GM12878 (cell line): ENCODE data around the gene HPSE. TPM values are rescaled to one million over a fixed set of nuclear protein-coding genes. Genes with fewer than 3 reads are reported as not detected.

Source experiments
- BCL3 ChIP-seq: IDR thresholded peaks from 2 replicates; pipeline ENCODE4 v1.6.1; 2011; ENCODE audit warnings: borderline replicate concordance, low read depth, mild to moderate bottlenecking, moderate library complexity, low read length; ENCODE audit not compliant: insufficient read depth, poor library complexity, severe bottlenecking
- CTCF ChIP-seq, 3 experiments: IDR thresholded peaks in 2 of 3; conservative IDR thresholded peaks in 1 of 3; 2 replicates each; pipeline ENCODE4 v1.5.1; 2011; ENCODE audit warnings: low read depth in 3 of 3, low read length in 3 of 3, mild to moderate bottlenecking in 3 of 3, control low read depth in 2 of 3, moderate library complexity in 2 of 3, inconsistent platforms in 1 of 3, mixed read lengths in 1 of 3; ENCODE audit not compliant: control insufficient read depth in 2 of 3, insufficient read depth in 1 of 3; ENCODE audit errors: extremely low read depth in 1 of 3
- EED ChIP-seq: sonication (generic); IDR thresholded peaks from 2 replicates; pipeline ENCODE4 v1.6.1; 2016; ENCODE audit warnings: antibody characterized with exemption, low read depth
- FOXM1 ChIP-seq: IDR thresholded peaks from 2 replicates; pipeline ENCODE4 v1.6.1; 2012; ENCODE audit warnings: low read depth, mild to moderate bottlenecking, inconsistent platforms, low read length, moderate library complexity
- NFIC ChIP-seq: IDR thresholded peaks from 2 replicates; pipeline ENCODE4 v1.6.1; 2012; ENCODE audit warnings: low read depth, mild to moderate bottlenecking, inconsistent platforms, low read length, moderate library complexity
- NFYB ChIP-seq: IDR thresholded peaks from 2 replicates; pipeline ENCODE4 v1.6.1; 2011; ENCODE audit warnings: low read depth, mild to moderate bottlenecking, low read length, improper control_type of control experiment, moderate library complexity; ENCODE audit not compliant: insufficient read depth
- NRF1 ChIP-seq: conservative IDR thresholded peaks from 2 replicates; pipeline ENCODE4 v1.6.1; 2011; ENCODE audit warnings: mild to moderate bottlenecking, low read depth, low read length, improper control_type of control experiment
- PRDM15 ChIP-seq: fragments of 450-650 bp; formaldehyde crosslinking; IDR thresholded peaks from 2 replicates; pipeline ENCODE4 v1.4.0; 2020; ENCODE audit warnings: mild to moderate bottlenecking, moderate library complexity
- SKIL ChIP-seq: fragments of 450-650 bp; IDR thresholded peaks from 2 replicates; pipeline ENCODE4 v1.6.1; 2017; ENCODE audit warnings: mild to moderate bottlenecking, low read depth, inconsistent platforms; ENCODE audit not compliant: poor library complexity, severe bottlenecking
- TCF12 ChIP-seq: IDR thresholded peaks from 2 replicates; pipeline ENCODE4 v1.6.1; 2011; ENCODE audit warnings: low read depth, mild to moderate bottlenecking, low read length
- TCF3 ChIP-seq: IDR thresholded peaks from 2 replicates; pipeline ENCODE4 v1.6.1; 2012; ENCODE audit warnings: low read depth, mild to moderate bottlenecking, low read length, borderline replicate concordance; ENCODE audit not compliant: insufficient read depth
- ZBTB33 ChIP-seq: fragments of 450-650 bp; IDR thresholded peaks from 2 replicates; pipeline ENCODE4 v1.6.1; 2017; ENCODE audit warnings: mild to moderate bottlenecking
- ZBTB4 ChIP-seq: fragments of 450-650 bp; formaldehyde crosslinking; IDR thresholded peaks from 2 replicates; pipeline ENCODE4 v1.4.0; 2022; ENCODE audit warnings: mild to moderate bottlenecking, moderate library complexity
- polyA plus RNA-seq, 11 experiments: library from polyadenylated mRNA; depleted of rRNA in 4 of 11; unstranded in 6 of 11; stranded (reverse) in 5 of 11; fragments of >200 nt; fragmentation: Nextera tagmentation in 4 of 11; fragmentation: Illumina TruSeq in 1 of 11; extraction: Ambion mirVana in 4 of 11; extraction: Trizol in 1 of 11; gene quantifications; 1 replicate in 1 of 11; 2 replicates in 10 of 11; pipeline versions ENCODE4 v1.2.1 to v1.2.3, GENCODE V29; 2011 to 2016; ENCODE audit warnings: inconsistent platforms in 2 of 11, missing spikeins in 2 of 11, low read depth in 1 of 11
- total RNA-seq, 4 experiments: library from RNA; depleted of rRNA in 3 of 4; stranded (reverse); fragments of >200 nt in 3 of 4; fragmentation: Illumina TruSeq in 1 of 4; extraction: Trizol in 1 of 4; gene quantifications; 2 replicates each; pipeline versions ENCODE4 v1.2.1 to v1.2.3, GENCODE V29; 2013 to 2021

The HPSE gene
- total and polyA plus RNA-seq, 10 of the 15 experiments (the other 5 are each of a cell fraction or from before 2014, with no cell fraction given): 0.16 to 0.89 (median 0.58) TPM

- peak; percentile 82 to 86 (median 84) for TF ChIP-seq CTCF (IDR thresholded peaks at IDR 0.05 in 2 of 3, conservative IDR thresholded peaks at IDR 0.05 in 1 of 3; ENCODE audit: control insufficient read depth in 2 of 3, extremely low read depth in 1 of 3, insufficient read depth in 1 of 3, low read depth in 3 of 3, low read length in 3 of 3)
- no peak for TF ChIP-seq NRF1
- TF ChIP-seq NFYB: no peak
- no peak for TF ChIP-seq BCL3
- no peak for TF ChIP-seq TCF12
- no peak for TF ChIP-seq PRDM15
- TF ChIP-seq ZBTB33: no peak
- 0 out of 2 replicates have a peak, but pooled peaks have one; percentile 29 for TF ChIP-seq EED
- no peak for TF ChIP-seq FOXM1
- no peak for TF ChIP-seq TCF3
- TF ChIP-seq NFIC: no peak
- peak; percentile 37 for TF ChIP-seq SKIL
- no peak for TF ChIP-seq ZBTB4 (CRISPR knock-in tag)
Observed at GRCh38 chr4:83252782-83253405, 81.8 kb downstream of the HPSE start (continued).
